IMR-90 (cell line): Measurements from ENCODE around the gene CTIF. TPM values are rescaled to one million over a fixed set of nuclear protein-coding genes. Genes with fewer than 3 reads are reported as not detected.

ENCODE experiments used
- ATAC-seq: fragments of 200-7000 bp; cut with Tn5 transposase; 2 replicates; pipeline ENCODE4 v1.9.1; 2020; ENCODE audit warnings: low read depth, mild to moderate bottlenecking, moderate library complexity
- BruUV-seq: library from RNA; stranded (reverse); fragments of 400-500 nt; replicated peaks from 2 replicates; lab custom pipeline; 2021; lab: Mats Ljungman, UMichigan
- CTCF ChIA-PET: fragments of 300-600 bp; formaldehyde crosslinking; extraction: SDS; loops from one replicate; lab custom pipeline; 2021; ENCODE audit warnings: antibody characterized with exemption; lab: Yijun Ruan, JAX
- POLR2A ChIA-PET: fragments of 300-600 bp; sonication (Branson Sonifier 250); formaldehyde crosslinking; loops from one replicate; lab custom pipeline; 2022; ENCODE audit warnings: antibody characterized with exemption; ENCODE audit not compliant: unreplicated experiment; lab: Charles Lee
- DNase-seq: peaks from one replicate; pipeline ENCODE4 v3.0.0; 2013
- H2AFZ ChIP-seq: replicated peaks from 2 replicates; pipeline ENCODE3; 2013; ENCODE audit warnings: low read length, mild to moderate bottlenecking; ENCODE audit not compliant: poor library complexity
- H2AK5ac ChIP-seq: 2 replicates; pipeline ENCODE4 v1.6.1; 2013; ENCODE audit warnings: low read depth, low read length, inconsistent platforms
- H2AK9ac ChIP-seq: replicated peaks from 2 replicates; pipeline ENCODE3; 2013; ENCODE audit warnings: mild to moderate bottlenecking, low read depth, low read length, moderate library complexity; ENCODE audit not compliant: poor library complexity
- H2BK120ac ChIP-seq: 2 replicates; pipeline ENCODE4 v1.6.1; 2013; ENCODE audit warnings: low read depth, low read length, inconsistent platforms
- H2BK15ac ChIP-seq: 3 replicates; pipeline ENCODE4 v1.6.1; 2013; ENCODE audit warnings: low read depth, low read length, inconsistent platforms
- H2BK20ac ChIP-seq: 2 replicates; pipeline ENCODE4 v1.6.1; 2013; ENCODE audit warnings: low read depth, mild to moderate bottlenecking, inconsistent platforms, low read length, moderate library complexity
- H2BK5ac ChIP-seq: 2 replicates; pipeline ENCODE4 v1.6.1; 2013; ENCODE audit warnings: mild to moderate bottlenecking, low read depth, low read length, inconsistent platforms; ENCODE audit not compliant: poor library complexity, severe bottlenecking
- H3K14ac ChIP-seq: replicated peaks from 2 replicates; pipeline ENCODE4 v1.6.1; 2013; ENCODE audit warnings: low read depth, low read length, inconsistent platforms
- H3K18ac ChIP-seq: 2 replicates; pipeline ENCODE4 v1.6.1; 2013; ENCODE audit warnings: low read depth, low read length, control low read depth
- H3K23ac ChIP-seq: 2 replicates; pipeline ENCODE4 v1.6.1; 2013; ENCODE audit warnings: low read depth, low read length, inconsistent platforms
- H3K27ac ChIP-seq: 2 replicates; pipeline ENCODE4 v1.5.1; 2013; ENCODE audit warnings: mild to moderate bottlenecking, control low read depth, low read length; ENCODE audit not compliant: insufficient read depth
- H3K27me3 ChIP-seq: 2 replicates; pipeline ENCODE4 v1.6.1; 2013; ENCODE audit warnings: low read length; ENCODE audit not compliant: control insufficient read depth, insufficient read depth
- H3K36me3 ChIP-seq: 2 replicates; pipeline ENCODE4 v1.6.1; 2013; ENCODE audit warnings: low read length, mixed read lengths; ENCODE audit not compliant: control insufficient read depth, insufficient read depth
- H3K4ac ChIP-seq: 2 replicates; pipeline ENCODE4 v1.6.1; 2013; ENCODE audit warnings: low read depth, low read length, inconsistent platforms
- H3K4me1 ChIP-seq: 2 replicates; pipeline ENCODE4 v1.6.1; 2013; ENCODE audit warnings: low read length, mixed read lengths; ENCODE audit not compliant: control insufficient read depth, insufficient read depth
- H3K4me2 ChIP-seq: 2 replicates; pipeline ENCODE4 v1.6.1; 2013; ENCODE audit warnings: low read depth, mild to moderate bottlenecking, control low read depth, low read length, moderate library complexity
- H3K4me3 ChIP-seq: 2 replicates; pipeline ENCODE4 v1.5.1; 2013; ENCODE audit warnings: low read depth, mild to moderate bottlenecking, control low read depth, low read length, moderate library complexity; ENCODE audit not compliant: insufficient read depth
- H3K56ac ChIP-seq: 2 replicates; pipeline ENCODE4 v1.6.1; 2013; ENCODE audit warnings: low read length, inconsistent platforms; ENCODE audit not compliant: insufficient read depth; ENCODE audit errors: extremely low read depth
- H3K79me1 ChIP-seq, 2 experiments: 2 replicates each; pipeline ENCODE4 v1.6.1; 2013; ENCODE audit warnings: low read length in 2 of 2, inconsistent platforms in 1 of 2, low read depth in 1 of 2
- H3K9ac ChIP-seq: 2 replicates; pipeline ENCODE4 v1.6.1; 2013; ENCODE audit warnings: low read depth, low read length, control low read depth
- H3K9me1 ChIP-seq: 2 replicates; pipeline ENCODE4 v1.6.1; 2013; ENCODE audit warnings: low read length, inconsistent platforms; ENCODE audit not compliant: insufficient read depth
- H3K9me3 ChIP-seq: 2 replicates; pipeline ENCODE4 v1.6.1; 2013; ENCODE audit warnings: low read length; ENCODE audit not compliant: control insufficient read depth, insufficient read depth
- H4K20me1 ChIP-seq: 2 replicates; pipeline ENCODE4 v1.6.1; 2013; ENCODE audit warnings: low read length, inconsistent platforms; ENCODE audit not compliant: insufficient read depth
- H4K5ac ChIP-seq: 2 replicates; pipeline ENCODE4 v1.6.1; 2013; ENCODE audit warnings: mild to moderate bottlenecking, low read depth, low read length, control low read depth
- H4K8ac ChIP-seq, 2 experiments: 2 replicates each; pipeline ENCODE4 v1.6.1; 2013; ENCODE audit warnings: low read depth in 2 of 2, low read length in 2 of 2, control low read depth in 1 of 2, inconsistent platforms in 1 of 2
- H4K91ac ChIP-seq: 2 replicates; pipeline ENCODE4 v1.6.1; 2013; ENCODE audit warnings: low read depth, low read length, inconsistent platforms; ENCODE audit not compliant: insufficient read depth
- BHLHE40 ChIP-seq: fragments of 150-350 bp; IDR thresholded peaks from 2 replicates; pipeline ENCODE4 v1.6.1; 2016; ENCODE audit warnings: mild to moderate bottlenecking, low read depth, low read length
- CEBPB ChIP-seq: IDR thresholded peaks from 2 replicates; pipeline ENCODE4 v1.6.1; 2012; ENCODE audit warnings: low read depth, low read length, improper control_type of control experiment
- CHD1 ChIP-seq: IDR thresholded peaks from 2 replicates; pipeline ENCODE4 v1.6.1; 2012; ENCODE audit warnings: low read depth, low read length, improper control_type of control experiment
- CTCF ChIP-seq: conservative IDR thresholded peaks from 2 replicates; pipeline ENCODE4 v1.5.1; 2012; ENCODE audit warnings: mild to moderate bottlenecking, low read depth, low read length, improper control_type of control experiment
- ELK1 ChIP-seq: fragments of 150-350 bp; IDR thresholded peaks from 2 replicates; pipeline ENCODE4 v1.6.1; 2016; ENCODE audit warnings: low read depth, mild to moderate bottlenecking, low read length, moderate library complexity, borderline replicate concordance
- MAFK ChIP-seq: IDR thresholded peaks from 2 replicates; pipeline ENCODE4 v1.6.1; 2012; ENCODE audit warnings: low read depth, low read length, improper control_type of control experiment
- MAZ ChIP-seq: IDR thresholded peaks from 2 replicates; pipeline ENCODE4 v1.6.1; 2012; ENCODE audit warnings: low read depth, mild to moderate bottlenecking, low read length, improper control_type of control experiment, moderate library complexity, borderline replicate concordance
- MXI1 ChIP-seq: IDR thresholded peaks from 2 replicates; pipeline ENCODE4 v1.6.1; 2012; ENCODE audit warnings: low read depth, mild to moderate bottlenecking, low read length, moderate library complexity, borderline replicate concordance
- NFE2L2 ChIP-seq: fragments of 150-350 bp; IDR thresholded peaks from 2 replicates; pipeline ENCODE4 v1.6.1; 2016; ENCODE audit warnings: low read depth, mild to moderate bottlenecking, low read length
- POLR2A ChIP-seq: IDR thresholded peaks from 2 replicates; pipeline ENCODE4 v1.6.1; 2012; ENCODE audit warnings: mild to moderate bottlenecking, low read depth, low read length
- RAD21 ChIP-seq: IDR thresholded peaks from 2 replicates; pipeline ENCODE4 v1.6.1; 2012; ENCODE audit warnings: low read length, improper control_type of control experiment
- RCOR1 ChIP-seq: IDR thresholded peaks from 2 replicates; pipeline ENCODE4 v1.6.1; 2012; ENCODE audit warnings: mild to moderate bottlenecking, low read length, improper control_type of control experiment; ENCODE audit not compliant: insufficient replicate concordance
- RFX5 ChIP-seq: IDR thresholded peaks from 2 replicates; pipeline ENCODE4 v1.8.0; 2012; ENCODE audit warnings: low read depth, mild to moderate bottlenecking, low read length, moderate library complexity
- SMC3 ChIP-seq: fragments of 150-350 bp; IDR thresholded peaks from 2 replicates; pipeline ENCODE4 v1.6.1; 2016; ENCODE audit warnings: low read depth, mild to moderate bottlenecking, antibody characterized with exemption, low read length, moderate library complexity
- USF2 ChIP-seq: fragments of 150-350 bp; IDR thresholded peaks from 2 replicates; pipeline ENCODE4 v1.6.1; 2017; ENCODE audit warnings: mild to moderate bottlenecking, antibody characterized with exemption, low read length, low read depth
- WGBS, 2 experiments: methylation state at CpG; one replicate each; pipeline versions ENCODE4 v1.1.5 to v1.1.7; 2013; ENCODE audit warnings: missing lambda C conversion rate in 2 of 2; ENCODE audit not compliant: insufficient read length in 1 of 2; ENCODE audit errors: extremely low coverage in 2 of 2; 5-methylcytosine and 5-hydroxymethylcytosine counted together
- dilution Hi-C: fragments of 300-500 bp; cut with HindIII; formaldehyde crosslinking; loops from one replicate; pipeline ENCODE4 v1.14.3; 2018; ENCODE audit warnings: low sequenced_read_pairs; ENCODE audit not compliant: unreplicated experiment
- in situ Hi-C: fragments of 300-500 bp; cut with MboI; formaldehyde crosslinking; loops from 3 replicates; pipeline ENCODE4 v1.14.3; 2019; ENCODE audit warnings: low sequenced_read_pairs, inconsistent platforms, mixed read lengths
- intact Hi-C: fragments of 100-400 bp; cut with micrococcal nuclease; formaldehyde crosslinking; loops from 2 replicates; pipeline ENCODE4 v1.10.0; 2022
- polyA plus RNA-seq, 3 experiments: library from polyadenylated mRNA; depleted of rRNA; stranded (reverse); fragments of >200 nt; gene quantifications; 2 replicates each; pipeline ENCODE4 v1.2.3, GENCODE V29; 2012; ENCODE audit warnings: low replicate concordance in 1 of 3
- total RNA-seq: library from RNA; depleted of rRNA; stranded (reverse); fragments of >200 nt; gene quantifications from 2 replicates; pipeline ENCODE4 v1.2.3, GENCODE V29; 2012

Gene CTIF
- total and polyA plus RNA-seq, 2 of the 4 experiments (the other 2 are of a cell fraction), result 25.1 to 57.0 TPM

GRCh38 chr18:48894799-48895346 is 356.0 kb downstream of the CTIF start:
- Histone ChIP-seq H3K4me3 (no peak overlapping the region), H2BK15ac (no peak overlapping the region), H2AK5ac (peak overlapping the region; percentile 64; the same call in 1 of the 2 replicates), H3K79me1 (no peaks in the 10 kb centered on the region), H3K9me3 (no peaks in the 10 kb centered on the region), H4K8ac (no peak overlapping the region; a peak in 1 of 4 replicates), H3K4me2 (no peak overlapping the region), H3K27ac (no peak overlapping the region), H4K91ac (no peak overlapping the region), H2AK9ac (no peak overlapping the region), H3K4ac (no peak overlapping the region; the same call in 1 of the 2 replicates), H3K9ac (no peak overlapping the region), H3K9me1 (no peaks in the 10 kb centered on the region; the same call in 1 of the 2 replicates), H3K14ac (no peak overlapping the region), H3K4me1 (peaks cover 5% of the 10 kb centered on the region; the same call in 1 of the 2 replicates), H3K18ac (no peak overlapping the region), H3K36me3 (no peaks in the 10 kb centered on the region), H2BK5ac (no peak overlapping the region), H3K23ac (no peak overlapping the region), H2BK120ac (no peak overlapping the region), H4K5ac (no peak overlapping the region), H2AFZ (no peak overlapping the region), H4K20me1 (no peaks in the 10 kb centered on the region), H3K27me3 (no peaks in the 10 kb centered on the region), H2BK20ac (no peak overlapping the region), H3K56ac (no peak overlapping the region)
- ATAC-seq, result no peak
- dilution Hi-C loops (no loop called here), intact Hi-C loops (no loop called here), in situ Hi-C loops (no loop called here)
- no peak for DNase-seq
- no TSS peak for BruUV-seq
- POLR2A ChIA-PET, result no interaction called here
- CTCF ChIA-PET, result no interaction called here
- TF ChIP-seq RCOR1 (no peak), NFE2L2 (no peak), CEBPB (no peak), MAFK (no peak), MXI1 (no peak), MAZ (no peak), USF2 (no peak), RAD21 (no peak), SMC3 (no peak), RFX5 (no peak), ELK1 (no peak), CHD1 (no peak), POLR2A (no peak), CTCF (no peak), BHLHE40 (no peak)
- 67% methylated on average over 3 of the region's 5 CpGs; no CpG with 5 or more reads in 1 of the 2 experiments for WGBS, 2 experiments
